Mammary epithelial cell (primary cell): ENCODE data around the gene CNTFR.

Experiments
- EZH2 ChIP-seq: IDR thresholded peaks from 2 replicates; pipeline ENCODE4 v1.6.1; 2012; ENCODE audit warnings: low read length, inconsistent platforms, borderline replicate concordance
- TF ChIP-seq, protein P1 (sequence below), 2 donors: IDR thresholded peaks in 1 of 2; conservative IDR thresholded peaks in 1 of 2; 2 replicates each; pipeline ENCODE4 v1.5.1; 2011 to 2012; ENCODE audit warnings: inconsistent platforms in 2 of 2, low read length in 2 of 2, mild to moderate bottlenecking in 2 of 2, control low read depth in 1 of 2, low read depth in 1 of 2; ENCODE audit not compliant: insufficient read depth in 1 of 2; ENCODE audit errors: extremely low read depth in 1 of 2

DNA sequence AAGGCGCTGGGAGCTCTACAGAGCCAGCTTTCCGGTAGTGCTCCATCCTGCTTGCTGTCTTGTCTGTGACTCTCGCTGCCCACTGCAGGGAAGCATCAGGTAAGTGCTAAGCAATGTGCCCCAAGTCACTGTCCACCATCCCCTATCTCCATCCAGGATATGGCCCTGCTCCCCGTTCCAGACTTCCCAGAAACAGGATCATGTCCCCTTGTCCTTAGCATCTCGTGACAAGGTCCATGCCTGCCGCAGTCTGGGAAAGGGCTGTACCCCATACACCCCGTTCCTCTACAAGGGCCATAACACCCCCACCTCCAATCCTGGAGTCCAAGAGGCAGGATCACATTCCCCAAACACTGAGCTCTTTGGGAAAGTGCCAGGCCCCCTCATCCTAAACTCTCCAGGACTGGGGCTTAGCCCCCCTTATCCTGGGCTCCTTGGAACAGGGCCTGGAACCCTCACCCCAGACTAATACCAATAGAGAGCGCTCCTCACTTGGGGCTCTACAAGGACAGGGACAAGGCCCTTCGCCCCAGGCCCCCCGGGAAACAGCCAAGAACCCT lies 21.8 kb upstream of the CNTFR start:
- TF ChIP-seq, protein P1, sequence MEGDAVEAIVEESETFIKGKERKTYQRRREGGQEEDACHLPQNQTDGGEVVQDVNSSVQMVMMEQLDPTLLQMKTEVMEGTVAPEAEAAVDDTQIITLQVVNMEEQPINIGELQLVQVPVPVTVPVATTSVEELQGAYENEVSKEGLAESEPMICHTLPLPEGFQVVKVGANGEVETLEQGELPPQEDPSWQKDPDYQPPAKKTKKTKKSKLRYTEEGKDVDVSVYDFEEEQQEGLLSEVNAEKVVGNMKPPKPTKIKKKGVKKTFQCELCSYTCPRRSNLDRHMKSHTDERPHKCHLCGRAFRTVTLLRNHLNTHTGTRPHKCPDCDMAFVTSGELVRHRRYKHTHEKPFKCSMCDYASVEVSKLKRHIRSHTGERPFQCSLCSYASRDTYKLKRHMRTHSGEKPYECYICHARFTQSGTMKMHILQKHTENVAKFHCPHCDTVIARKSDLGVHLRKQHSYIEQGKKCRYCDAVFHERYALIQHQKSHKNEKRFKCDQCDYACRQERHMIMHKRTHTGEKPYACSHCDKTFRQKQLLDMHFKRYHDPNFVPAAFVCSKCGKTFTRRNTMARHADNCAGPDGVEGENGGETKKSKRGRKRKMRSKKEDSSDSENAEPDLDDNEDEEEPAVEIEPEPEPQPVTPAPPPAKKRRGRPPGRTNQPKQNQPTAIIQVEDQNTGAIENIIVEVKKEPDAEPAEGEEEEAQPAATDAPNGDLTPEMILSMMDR (conservative IDR thresholded peaks at IDR 0.05 in 1 of 2, IDR thresholded peaks at IDR 0.05 in 1 of 2; ENCODE audit: extremely low read depth in 1 of 2, insufficient read depth in 1 of 2, low read depth in 1 of 2, low read length in 2 of 2) = no peak
- no peak for TF ChIP-seq EZH2
